Stimulated activated CD4-positive, alpha-beta T cell treated with anti-CD3 and anti-CD28 coated beads, Interleukin-2, amount 100 ng/mL, for 4 hours (primary cell): Measurements from ENCODE around the gene NTM.

Experiments used
- DNase-seq: peaks from one replicate; pipeline ENCODE4 v3.0.0-alpha.2; 2020; ENCODE audit warnings: low read depth

The NTM gene

GRCh38 chr11:132008226-132008625, 637.8 kb downstream of the NTM start:
- DNase-seq, result no peak

- no peak for DNase-seq
Observed at GRCh38 chr11:132008872-132009271, 638.5 kb downstream of the NTM start.

- no peak for DNase-seq
Observed at GRCh38 chr11:132020001-132020400, 649.6 kb downstream of the NTM start.

- DNase-seq, result no peak
Observed at GRCh38 chr11:132022285-132022684, 651.9 kb downstream of the NTM start.

GRCh38 chr11:132022733-132023478, 652.5 kb downstream of the NTM start:
- DNase-seq, result no peak

GRCh38 chr11:132024587-132025295, 654.3 kb downstream of the NTM start:
- no peak for DNase-seq

- DNase-seq, result no peak
Observed at GRCh38 chr11:132026746-132027145, 656.3 kb downstream of the NTM start.

GRCh38 chr11:132028380-132029240, 658.2 kb downstream of the NTM start:
- DNase-seq, result no peak

GRCh38 chr11:132030896-132031295, 660.5 kb downstream of the NTM start:
- no peak for DNase-seq

- DNase-seq, result no peak
Observed at GRCh38 chr11:132032555-132032954, 662.1 kb downstream of the NTM start.

GRCh38 chr11:132033051-132033450, 662.6 kb downstream of the NTM start:
- no peak for DNase-seq

- DNase-seq, result no peak
Observed at GRCh38 chr11:132035228-132035627, 664.8 kb downstream of the NTM start.

GRCh38 chr11:132035766-132036165, 665.4 kb downstream of the NTM start:
- no peak for DNase-seq

GRCh38 chr11:132036220-132036619, 665.8 kb downstream of the NTM start:
- DNase-seq, result no peak

- DNase-seq, result no peak
Observed at GRCh38 chr11:132036746-132037466, 666.5 kb downstream of the NTM start.

- DNase-seq, result no peak
Observed at GRCh38 chr11:132037467-132037862, 667.0 kb downstream of the NTM start.

GRCh38 chr11:132037956-132038355, 667.5 kb downstream of the NTM start:
- no peak for DNase-seq

- DNase-seq, result no peak
Observed at GRCh38 chr11:132039521-132039920, 669.1 kb downstream of the NTM start.

GRCh38 chr11:132042296-132042695, 671.9 kb downstream of the NTM start:
- DNase-seq, result no peak

GRCh38 chr11:132043714-132044113, 673.3 kb downstream of the NTM start:
- DNase-seq, result no peak

GRCh38 chr11:132045107-132045506, 674.7 kb downstream of the NTM start:
- no peak for DNase-seq

- DNase-seq, result no peak
Observed at GRCh38 chr11:132046288-132046865, 676.0 kb downstream of the NTM start.
